Mesenchymal stem cell (in vitro differentiated cells and primary cell): Measurements from ENCODE around the gene RASGRF2.

Source experiments
- DNase-seq: peaks from one replicate; pipeline ENCODE4 v3.0.0-alpha.2; 2013
- H2AFZ ChIP-seq: one replicate; pipeline ENCODE4 v1.6.1; 2013; ENCODE audit warnings: low read depth, mild to moderate bottlenecking, control low read depth, inconsistent platforms, low read length, moderate library complexity
- H2AK5ac ChIP-seq: 2 replicates; pipeline ENCODE4 v1.6.1; 2013; ENCODE audit warnings: low read length, moderate library complexity, mild to moderate bottlenecking, inconsistent platforms; ENCODE audit not compliant: severe bottlenecking
- H2BK120ac ChIP-seq: one replicate; pipeline ENCODE4 v1.6.1; 2013; ENCODE audit warnings: low read depth, mild to moderate bottlenecking, inconsistent platforms, low read length, moderate library complexity
- H2BK12ac ChIP-seq, 2 experiments: one replicate each; pipeline ENCODE4 v1.6.1; 2013; ENCODE audit warnings: inconsistent platforms in 2 of 2, low read length in 2 of 2, mild to moderate bottlenecking in 2 of 2, moderate library complexity in 2 of 2, control low read depth in 1 of 2
- H2BK15ac ChIP-seq: one replicate; pipeline ENCODE4 v1.6.1; 2013; ENCODE audit warnings: mild to moderate bottlenecking, low read depth, inconsistent platforms; ENCODE audit not compliant: poor library complexity, severe bottlenecking
- H2BK5ac ChIP-seq: 2 replicates; pipeline ENCODE4 v1.6.1; 2013; ENCODE audit warnings: low read depth, mild to moderate bottlenecking, low read length, control low read depth, inconsistent platforms; ENCODE audit not compliant: poor library complexity, severe bottlenecking
- H3K14ac ChIP-seq, 2 experiments: one replicate each; pipeline ENCODE4 v1.6.1; 2013; ENCODE audit warnings: inconsistent platforms in 2 of 2, low read length in 2 of 2, control low read depth in 1 of 2, mild to moderate bottlenecking in 1 of 2, moderate library complexity in 1 of 2
- H3K18ac ChIP-seq, 2 experiments: one replicate each; pipeline ENCODE4 v1.6.1; 2013; ENCODE audit warnings: inconsistent platforms in 2 of 2, low read length in 2 of 2, control low read depth in 1 of 2, low read depth in 1 of 2, mild to moderate bottlenecking in 1 of 2
- H3K23ac ChIP-seq, 2 experiments: one replicate each; pipeline ENCODE4 v1.6.1; 2013; ENCODE audit warnings: inconsistent platforms in 2 of 2, low read length in 2 of 2, mild to moderate bottlenecking in 2 of 2, moderate library complexity in 2 of 2, control low read depth in 1 of 2
- H3K27ac ChIP-seq: 2 replicates; pipeline ENCODE4 v1.5.1; 2013; ENCODE audit warnings: mild to moderate bottlenecking, moderate library complexity, low read length, control low read depth, inconsistent platforms; ENCODE audit not compliant: poor library complexity, severe bottlenecking
- H3K27me3 ChIP-seq, 2 experiments: 2 replicates each; pipeline versions ENCODE4 v1.6.1 to v1.7.0; 2013; ENCODE audit warnings: low read length in 2 of 2, mild to moderate bottlenecking in 2 of 2, moderate library complexity in 2 of 2, control low read depth in 1 of 2, inconsistent platforms in 1 of 2; ENCODE audit not compliant: control insufficient read depth in 1 of 2, insufficient read depth in 1 of 2
- H3K36me3 ChIP-seq, 2 experiments: 2 replicates each; pipeline versions ENCODE4 v1.6.1 to v1.7.0; 2013; ENCODE audit warnings: low read length in 2 of 2, control low read depth in 1 of 2, inconsistent platforms in 1 of 2, low read depth in 1 of 2, mild to moderate bottlenecking in 1 of 2; ENCODE audit not compliant: insufficient read depth in 2 of 2, control insufficient read depth in 1 of 2
- H3K4ac ChIP-seq, 2 experiments: one replicate each; pipeline ENCODE4 v1.6.1; 2013; ENCODE audit warnings: inconsistent platforms in 2 of 2, low read length in 2 of 2, mild to moderate bottlenecking in 2 of 2, moderate library complexity in 2 of 2, control low read depth in 1 of 2, low read depth in 1 of 2
- H3K4me1 ChIP-seq: 2 replicates; pipeline ENCODE4 v1.6.1; 2013; ENCODE audit warnings: low read depth, low read length, control low read depth; ENCODE audit not compliant: control insufficient read depth, insufficient read depth
- H3K4me2 ChIP-seq: 2 replicates; pipeline ENCODE4 v1.6.1; 2013; ENCODE audit warnings: low read length, mild to moderate bottlenecking, inconsistent platforms; ENCODE audit not compliant: poor library complexity, severe bottlenecking
- H3K4me3 ChIP-seq, 2 experiments: 2 replicates each; pipeline versions ENCODE4 v1.5.1 to v1.7.0; 2013; ENCODE audit warnings: low read length in 2 of 2, mild to moderate bottlenecking in 2 of 2, control low read depth in 1 of 2, low read depth in 1 of 2; ENCODE audit not compliant: insufficient read depth in 1 of 2
- H3K79me1 ChIP-seq: replicated peaks from 2 replicates; pipeline ENCODE4 v1.6.1; 2013; ENCODE audit warnings: mild to moderate bottlenecking, control low read depth, low read length, inconsistent platforms; ENCODE audit not compliant: poor library complexity, severe bottlenecking
- H3K9ac ChIP-seq: 2 replicates; pipeline ENCODE4 v1.7.0; 2013; ENCODE audit warnings: mild to moderate bottlenecking, low read length, moderate library complexity
- H3K9me3 ChIP-seq: 2 replicates; pipeline ENCODE4 v1.7.0; 2013; ENCODE audit warnings: mild to moderate bottlenecking, low read length; ENCODE audit not compliant: control insufficient read depth
- H4K8ac ChIP-seq: one replicate; pipeline ENCODE4 v1.6.1; 2013; ENCODE audit warnings: inconsistent platforms, mild to moderate bottlenecking, low read length, moderate library complexity
- H4K91ac ChIP-seq: one replicate; pipeline ENCODE4 v1.6.1; 2013; ENCODE audit warnings: mild to moderate bottlenecking, low read length, inconsistent platforms
- WGBS: methylation state at CpG from one replicate; pipeline ENCODE4 v1.1.7; 2013; ENCODE audit warnings: mixed read lengths; 5-methylcytosine and 5-hydroxymethylcytosine counted together

Gene RASGRF2

DNA sequence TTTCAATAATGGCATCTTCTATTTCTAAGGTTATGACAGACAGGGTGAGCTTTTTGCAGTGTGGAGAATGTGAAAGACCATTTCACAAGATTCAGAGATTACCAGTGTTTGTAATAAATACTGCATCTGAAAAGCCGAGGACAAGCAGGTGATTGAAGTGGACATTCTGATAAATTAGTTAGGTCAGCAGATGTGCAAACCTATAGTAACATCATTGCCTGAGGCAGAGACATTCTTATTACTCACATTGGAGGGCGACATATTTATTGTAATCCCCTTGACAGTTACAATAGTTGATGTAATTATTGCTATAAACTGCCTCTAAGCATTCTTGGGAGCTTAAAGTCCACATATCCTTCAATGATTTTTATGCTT, 3.3 kb downstream of the RASGRF2 start:
- Histone ChIP-seq H2BK15ac (no peak overlapping the region), H2BK120ac (no peak overlapping the region), H3K79me1 (no peaks in the 10 kb centered on the region), H3K4me1 (peaks cover 17% of the 10 kb centered on the region), H2BK5ac (no peak overlapping the region), H3K14ac (no peak overlapping the region), H3K4ac (no peak overlapping the region), H3K36me3 (no peaks in the 10 kb centered on the region), H3K27ac (no peak overlapping the region), H2BK12ac (no peak overlapping the region), H4K8ac (no peak overlapping the region), H2AK5ac (no peak overlapping the region), H3K4me2 (no peak overlapping the region), H3K27me3 (peaks cover 21 to 31% of the 10 kb centered on the region in 2 experiments), H3K9ac (no peak overlapping the region), H3K18ac (no peak overlapping the region), H4K91ac (no peak overlapping the region), H3K23ac (no peak overlapping the region), H3K4me3 (no peak overlapping the region), H2AFZ (no peak overlapping the region), H3K9me3 (no peaks in the 10 kb centered on the region)
- peak; percentile 44 for DNase-seq
- WGBS, result no CpG with 5 or more reads among the region's 2 CpGs

DNA sequence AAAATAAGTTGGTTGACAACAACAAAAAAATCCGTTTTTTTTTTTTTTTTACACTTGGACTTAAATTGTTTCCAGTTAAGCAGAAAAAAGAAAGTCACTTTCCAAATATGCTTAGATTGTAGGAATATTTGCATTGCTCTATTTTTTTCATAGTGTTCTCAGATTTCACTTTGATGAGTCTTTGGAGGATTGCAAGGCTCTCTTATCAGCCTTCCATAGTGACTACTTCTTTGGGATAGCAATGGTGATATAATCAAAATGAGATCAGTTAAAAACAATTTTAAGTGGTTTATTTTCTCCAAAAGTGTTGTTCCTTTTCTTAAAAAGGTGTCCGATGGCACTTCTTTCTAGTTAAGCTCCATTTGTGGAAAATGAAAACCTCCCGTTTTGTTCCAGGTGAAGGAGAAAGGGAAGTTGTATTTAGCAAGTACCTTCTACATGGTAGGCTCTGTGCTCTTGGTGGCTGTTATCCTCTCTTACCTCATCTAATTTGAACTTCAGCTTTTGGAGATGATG, 3.9 kb downstream of the RASGRF2 start:
- H2BK15ac ChIP-seq, result no peak overlapping the region
- H2BK12ac ChIP-seq, result no peak overlapping the region
- no peak overlapping the region for H3K18ac ChIP-seq
- peak; percentile 60 for DNase-seq
- H2BK5ac ChIP-seq, result no peak overlapping the region
- H4K8ac ChIP-seq, result no peak overlapping the region
- H3K14ac ChIP-seq, result no peak overlapping the region
- H3K27ac ChIP-seq, result no peak overlapping the region
- 28% methylated on average over 2 of the region's 3 CpGs for WGBS
- no peak overlapping the region for H2AK5ac ChIP-seq
- no peaks in the 10 kb centered on the region for H3K79me1 ChIP-seq
- no peak overlapping the region for H3K23ac ChIP-seq
- no peak overlapping the region for H2AFZ ChIP-seq
- no peaks in the 10 kb centered on the region for H3K36me3 ChIP-seq
- no peak overlapping the region for H3K9ac ChIP-seq
- no peak overlapping the region for H3K4me2 ChIP-seq
- H3K4me1 ChIP-seq, result peaks cover 17% of the 10 kb centered on the region
- H3K4me3 ChIP-seq, result no peak overlapping the region
- no peak overlapping the region for H4K91ac ChIP-seq
- no peaks in the 10 kb centered on the region for H3K9me3 ChIP-seq
- peaks cover 18 to 26% of the 10 kb centered on the region in 2 experiments for H3K27me3 ChIP-seq
- no peak overlapping the region for H2BK120ac ChIP-seq
- H3K4ac ChIP-seq, result no peak overlapping the region

DNA sequence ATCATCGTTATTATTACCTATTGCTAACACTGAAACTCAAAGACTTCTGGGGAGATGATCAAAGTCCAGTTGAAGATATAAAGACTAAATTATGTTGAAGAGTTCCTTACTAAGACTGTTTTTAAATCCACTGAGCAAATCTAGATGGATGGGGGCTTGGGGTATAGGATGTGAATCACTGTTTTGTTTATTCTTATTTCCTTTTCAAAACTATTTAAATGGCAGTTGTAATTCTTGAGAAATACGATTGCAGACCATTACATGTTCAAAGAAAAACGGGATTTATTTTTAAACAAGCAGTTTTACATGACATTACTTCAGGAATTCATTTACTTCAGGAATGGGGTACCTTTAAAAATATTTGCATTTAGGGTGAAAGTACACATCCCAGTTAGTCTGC, 4.3 kb downstream of the RASGRF2 start:
- Histone ChIP-seq H3K4ac (no peak overlapping the region), H2BK120ac (no peak overlapping the region), H3K23ac (no peak overlapping the region), H3K9ac (no peak overlapping the region), H2BK12ac (no peak overlapping the region), H2AFZ (no peak overlapping the region), H3K27me3 (peaks cover 14 to 21% of the 10 kb centered on the region in 2 experiments), H3K18ac (no peak overlapping the region), H3K4me3 (no peak overlapping the region), H3K79me1 (no peaks in the 10 kb centered on the region), H4K91ac (no peak overlapping the region), H3K9me3 (no peaks in the 10 kb centered on the region), H3K4me2 (no peak overlapping the region), H2BK5ac (no peak overlapping the region), H2BK15ac (no peak overlapping the region), H3K4me1 (peaks cover 17% of the 10 kb centered on the region), H2AK5ac (no peak overlapping the region), H3K27ac (no peak overlapping the region), H3K14ac (no peak overlapping the region), H4K8ac (no peak overlapping the region), H3K36me3 (no peaks in the 10 kb centered on the region)
- DNase-seq, result peak; percentile 70
- no CpG with 5 or more reads among the region's 3 CpGs for WGBS

DNA sequence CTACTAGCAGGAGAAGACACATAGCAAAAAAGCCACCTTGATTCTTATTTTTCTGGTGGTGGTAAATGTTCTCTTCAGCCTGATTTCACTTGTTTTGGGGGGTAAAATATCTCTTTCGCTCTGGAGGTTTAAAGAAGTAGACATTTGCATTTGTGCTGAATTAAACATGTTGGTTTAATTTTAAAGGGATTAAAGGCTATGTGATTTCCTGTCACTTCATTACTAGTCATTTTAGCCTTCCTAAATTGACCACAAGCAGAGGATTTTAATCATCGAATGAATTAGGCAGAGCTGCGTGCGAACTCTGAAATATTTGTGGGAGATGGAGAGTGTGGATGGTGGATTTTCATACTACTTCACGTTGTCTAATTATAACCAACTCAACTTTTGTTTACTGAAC, 4.8 kb downstream of the RASGRF2 start:
- H3K23ac ChIP-seq, result no peak overlapping the region
- H3K9me3 ChIP-seq, result no peaks in the 10 kb centered on the region
- H4K91ac ChIP-seq, result no peak overlapping the region
- no peak overlapping the region for H3K18ac ChIP-seq
- peak; percentile 63 for DNase-seq
- WGBS, result 43% methylated on average over 1 of the region's 5 CpGs
- H3K14ac ChIP-seq, result no peak overlapping the region
- no peak overlapping the region for H2AK5ac ChIP-seq
- H3K4me2 ChIP-seq, result no peak overlapping the region
- H3K4me3 ChIP-seq, result no peak overlapping the region
- H3K27ac ChIP-seq, result no peak overlapping the region
- no peak overlapping the region for H2BK5ac ChIP-seq
- no peak overlapping the region for H3K9ac ChIP-seq
- no peak overlapping the region for H4K8ac ChIP-seq
- H3K79me1 ChIP-seq, result no peaks in the 10 kb centered on the region
- no peak overlapping the region for H2BK15ac ChIP-seq
- peaks cover 10 to 17% of the 10 kb centered on the region in 2 experiments for H3K27me3 ChIP-seq
- H2BK12ac ChIP-seq, result no peak overlapping the region
- no peak overlapping the region for H2AFZ ChIP-seq
- no peak overlapping the region for H3K4ac ChIP-seq
- no peaks in the 10 kb centered on the region for H3K36me3 ChIP-seq
- H2BK120ac ChIP-seq, result no peak overlapping the region
- H3K4me1 ChIP-seq, result peaks cover 14% of the 10 kb centered on the region
